Trophoblast cell (in vitro differentiated cells and primary cell): ENCODE measurements around the gene PCBD2.
"Not testable (repeated sequence)": the region's sequence is repeated elsewhere in the genome, so short reads cannot be mapped to it uniquely, and the experiment has no call there.

ENCODE experiments used
- DNase-seq, 2 donors: peaks; one replicate each; pipeline ENCODE4 v3.0.0-alpha.2; 2016
- H2AFZ ChIP-seq: 2 replicates; pipeline ENCODE4 v1.6.1; 2013; ENCODE audit warnings: low read length, moderate library complexity, mild to moderate bottlenecking; ENCODE audit not compliant: insufficient read depth, poor library complexity
- H2AK5ac ChIP-seq: 2 replicates; pipeline ENCODE4 v1.6.1; 2013; ENCODE audit warnings: mild to moderate bottlenecking, low read length
- H2BK120ac ChIP-seq: 2 replicates; pipeline ENCODE4 v1.6.1; 2013; ENCODE audit warnings: low read length, mild to moderate bottlenecking, moderate library complexity; ENCODE audit not compliant: insufficient read depth, poor library complexity
- H2BK12ac ChIP-seq: 2 replicates; pipeline ENCODE4 v1.6.1; 2013; ENCODE audit warnings: mild to moderate bottlenecking, low read length, moderate library complexity
- H2BK5ac ChIP-seq: 2 replicates; pipeline ENCODE4 v1.6.1; 2013; ENCODE audit warnings: low read length, low read depth, moderate library complexity, mild to moderate bottlenecking; ENCODE audit not compliant: poor library complexity
- H3K14ac ChIP-seq: 2 replicates; pipeline ENCODE4 v1.6.1; 2013; ENCODE audit warnings: mild to moderate bottlenecking, low read length
- H3K18ac ChIP-seq: 2 replicates; pipeline ENCODE4 v1.6.1; 2013; ENCODE audit warnings: mild to moderate bottlenecking, low read length
- H3K23ac ChIP-seq: 2 replicates; pipeline ENCODE4 v1.6.1; 2013; ENCODE audit warnings: low read length
- H3K27ac ChIP-seq: 2 replicates; pipeline ENCODE4 v1.5.1; 2013; ENCODE audit warnings: low read depth, mild to moderate bottlenecking, inconsistent platforms, low read length, moderate library complexity
- H3K27me3 ChIP-seq: 2 replicates; pipeline ENCODE4 v1.6.1; 2013; ENCODE audit warnings: inconsistent platforms, mild to moderate bottlenecking, low read length, moderate library complexity; ENCODE audit not compliant: insufficient read depth
- H3K36me3 ChIP-seq, 2 experiments: 1 replicate in 1 of 2; 2 replicates in 1 of 2; pipeline ENCODE4 v1.6.1; 2013; ENCODE audit warnings: low read length in 2 of 2, mild to moderate bottlenecking in 2 of 2, moderate library complexity in 1 of 2; ENCODE audit not compliant: insufficient read depth in 2 of 2, control insufficient read depth in 1 of 2
- H3K4ac ChIP-seq: 2 replicates; pipeline ENCODE4 v1.6.1; 2013; ENCODE audit warnings: low read depth, mild to moderate bottlenecking, low read length, moderate library complexity
- H3K4me1 ChIP-seq, 2 experiments: 1 replicate in 1 of 2; 2 replicates in 1 of 2; pipeline ENCODE4 v1.6.1; 2013; ENCODE audit warnings: low read length in 2 of 2, mild to moderate bottlenecking in 2 of 2, moderate library complexity in 1 of 2; ENCODE audit not compliant: insufficient read depth in 2 of 2, control insufficient read depth in 1 of 2
- H3K4me2 ChIP-seq: 2 replicates; pipeline ENCODE4 v1.6.1; 2013; ENCODE audit warnings: inconsistent platforms, mild to moderate bottlenecking, low read length, moderate library complexity
- H3K4me3 ChIP-seq: 2 replicates; pipeline ENCODE4 v1.5.1; 2013; ENCODE audit warnings: mild to moderate bottlenecking, low read depth, low read length, inconsistent platforms
- H3K79me1 ChIP-seq: one replicate; pipeline ENCODE4 v1.6.1; 2013; ENCODE audit warnings: low read length
- H3K79me2 ChIP-seq: 2 replicates; pipeline ENCODE4 v1.6.1; 2013; ENCODE audit warnings: low read length, mild to moderate bottlenecking; ENCODE audit not compliant: control insufficient read depth, insufficient read depth, poor library complexity
- H3K9ac ChIP-seq: 2 replicates; pipeline ENCODE4 v1.6.1; 2013; ENCODE audit warnings: mild to moderate bottlenecking, low read length
- H3K9me3 ChIP-seq: 2 replicates; pipeline ENCODE4 v1.6.1; 2013; ENCODE audit warnings: low read depth, mild to moderate bottlenecking, control low read depth, inconsistent platforms, low read length; ENCODE audit not compliant: insufficient read depth
- H4K12ac ChIP-seq: 2 replicates; pipeline ENCODE4 v1.6.1; 2013; ENCODE audit warnings: low read depth, mild to moderate bottlenecking, low read length, moderate library complexity
- H4K8ac ChIP-seq: 2 replicates; pipeline ENCODE4 v1.6.1; 2013; ENCODE audit warnings: low read depth, mild to moderate bottlenecking, low read length, moderate library complexity
- H4K91ac ChIP-seq: one replicate; pipeline ENCODE4 v1.6.1; 2013; ENCODE audit warnings: low read depth, mild to moderate bottlenecking, low read length, moderate library complexity
- WGBS: extraction: QIAGEN DNeasy Blood & Tissue Kit; methylation state at CpG from one replicate; pipeline ENCODE4 v1.1.7; 2013; ENCODE audit warnings: missing lambda C conversion rate; ENCODE audit not compliant: insufficient read length, insufficient coverage; ENCODE audit errors: extremely low coverage; 5-methylcytosine and 5-hydroxymethylcytosine counted together

The PCBD2 gene

GRCh38 chr5:134989266-134989830 lies 84.4 kb downstream of the PCBD2 start:
- H2AFZ ChIP-seq: no peak overlapping the region
- no peaks in the 10 kb centered on the region for H3K36me3 ChIP-seq
- no peak overlapping the region for H2AK5ac ChIP-seq
- no peak overlapping the region for H3K4me2 ChIP-seq
- no CpG with 5 or more reads among the region's 3 CpGs for WGBS
- H4K8ac ChIP-seq: no peak overlapping the region
- no peaks in the 10 kb centered on the region for H3K27me3 ChIP-seq
- DNase-seq: no peak
- no peaks in the 10 kb centered on the region for H3K79me2 ChIP-seq
- no peak overlapping the region for H4K91ac ChIP-seq
- no peak overlapping the region for H3K9ac ChIP-seq
- H3K79me1 ChIP-seq: no peaks in the 10 kb centered on the region
- H2BK12ac ChIP-seq: no peak overlapping the region
- H3K9me3 ChIP-seq: no peaks in the 10 kb centered on the region
- H3K4ac ChIP-seq: no peak overlapping the region
- no peak overlapping the region for H3K14ac ChIP-seq
- H3K4me3 ChIP-seq: no peak overlapping the region
- H2BK5ac ChIP-seq: no peak overlapping the region
- H3K23ac ChIP-seq: no peak overlapping the region
- H3K27ac ChIP-seq: no peak overlapping the region
- no peak overlapping the region for H2BK120ac ChIP-seq
- H3K4me1 ChIP-seq: no peaks in the 10 kb centered on the region
- no peak overlapping the region for H4K12ac ChIP-seq
- no peak overlapping the region for H3K18ac ChIP-seq

GRCh38 chr5:134990183-134990582 lies 85.3 kb downstream of the PCBD2 start:
- not testable (repeated sequence) for H3K27ac ChIP-seq, H2AK5ac ChIP-seq, H3K14ac ChIP-seq, H3K23ac ChIP-seq, H2BK12ac ChIP-seq, H3K27me3 ChIP-seq, H2BK5ac ChIP-seq, H2AFZ ChIP-seq, DNase-seq, H4K8ac ChIP-seq, H3K18ac ChIP-seq, H4K91ac ChIP-seq, H3K79me1 ChIP-seq, H3K4me3 ChIP-seq, H4K12ac ChIP-seq, H2BK120ac ChIP-seq, H3K4me1 ChIP-seq, H3K9ac ChIP-seq, H3K4me2 ChIP-seq, H3K9me3 ChIP-seq, H3K79me2 ChIP-seq, H3K36me3 ChIP-seq, H3K4ac ChIP-seq
- no CpG with 5 or more reads among the region's 5 CpGs for WGBS

GRCh38 chr5:134992148-134992547 lies 87.2 kb downstream of the PCBD2 start:
- no CpG with 5 or more reads among the region's 5 CpGs for WGBS
- Histone ChIP-seq H4K91ac (no peak overlapping the region), H4K8ac (no peak overlapping the region), H3K27ac (no peak overlapping the region), H2BK120ac (no peak overlapping the region), H3K36me3 (no peaks in the 10 kb centered on the region), H2AK5ac (no peak overlapping the region), H3K4me3 (no peak overlapping the region), H3K9ac (no peak overlapping the region), H3K4me2 (no peak overlapping the region), H3K4me1 (no peaks in the 10 kb centered on the region), H2BK5ac (no peak overlapping the region), H3K14ac (no peak overlapping the region), H3K79me2 (no peaks in the 10 kb centered on the region), H3K79me1 (no peaks in the 10 kb centered on the region), H2AFZ (no peak overlapping the region), H3K18ac (no peak overlapping the region), H3K9me3 (peaks cover 1% of the 10 kb centered on the region), H4K12ac (no peak overlapping the region), H2BK12ac (no peak overlapping the region), H3K27me3 (no peaks in the 10 kb centered on the region), H3K4ac (no peak overlapping the region), H3K23ac (no peak overlapping the region)
- no peak for DNase-seq

- no peak overlapping the region for H4K12ac ChIP-seq
- H3K27ac ChIP-seq: no peak overlapping the region
These were observed 88.2 kb downstream of the PCBD2 start for GRCh38 chr5:134993161-134993560.

More at GRCh38 chr5:134993161-134993560, 88.2 kb downstream of the PCBD2 start:
- peaks cover 1% of the 10 kb centered on the region for H3K9me3 ChIP-seq
- H4K91ac ChIP-seq: no peak overlapping the region
- no peak overlapping the region for H3K14ac ChIP-seq
- H3K4me2 ChIP-seq: no peak overlapping the region
- no peak overlapping the region for H2BK120ac ChIP-seq
- no peak overlapping the region for H3K23ac ChIP-seq
- no peak overlapping the region for H2AFZ ChIP-seq
- H3K79me2 ChIP-seq: no peaks in the 10 kb centered on the region
- H2BK5ac ChIP-seq: no peak overlapping the region
- no peak overlapping the region for H3K4me3 ChIP-seq
- H3K79me1 ChIP-seq: no peaks in the 10 kb centered on the region
- no peak overlapping the region for H2AK5ac ChIP-seq
- H4K8ac ChIP-seq: no peak overlapping the region
- no peaks in the 10 kb centered on the region for H3K36me3 ChIP-seq
- H3K4ac ChIP-seq: no peak overlapping the region
- WGBS: no CpG with 5 or more reads among the region's 2 CpGs
- no peak overlapping the region for H2BK12ac ChIP-seq
- no peak overlapping the region for H3K18ac ChIP-seq
- DNase-seq: no peak
- no peaks in the 10 kb centered on the region for H3K27me3 ChIP-seq
- H3K4me1 ChIP-seq: no peaks in the 10 kb centered on the region
- no peak overlapping the region for H3K9ac ChIP-seq
